Esophagus squamous epithelium (tissue), 5 donors: ENCODE results near the gene SLC2A6. TPM values are rescaled to one million over a fixed set of nuclear protein-coding genes. Genes with fewer than 3 reads are reported as not detected.

Experiments used
- DNase-seq: peaks from one replicate; lab custom pipeline; 2025; lab: John Stamatoyannopoulos, UW
- H3K27ac ChIP-seq, 4 donors: fragments of 200-600 bp; sonication (generic); one replicate each; pipeline ENCODE4 v1.5.1; 2016 to 2019; ENCODE audit warnings: mild to moderate bottlenecking in 1 of 4
- H3K27me3 ChIP-seq, 4 donors: fragments of 200-600 bp; sonication (generic); 1 replicate in 3 of 4; 2 replicates in 1 of 4; pipeline versions ENCODE4 v1.5.1 to v1.6.0; 2017 to 2021; ENCODE audit warnings: antibody characterized with exemption in 1 of 4
- H3K36me3 ChIP-seq, 3 donors: fragments of 200-600 bp; sonication (generic); one replicate each; pipeline ENCODE4 v1.5.1; 2016 to 2019
- H3K4me1 ChIP-seq, 3 donors: fragments of 200-600 bp; sonication (generic); one replicate each; pipeline ENCODE4 v1.5.1; 2017 to 2019
- H3K4me3 ChIP-seq, 4 donors: fragments of 200-600 bp; sonication (generic); 1 replicate in 3 of 4; 2 replicates in 1 of 4; pipeline ENCODE4 v1.5.1; 2016 to 2019; ENCODE audit warnings: mild to moderate bottlenecking in 2 of 4, moderate library complexity in 1 of 4
- H3K9me3 ChIP-seq, 3 donors: fragments of 200-600 bp; sonication (generic); one replicate each; pipeline ENCODE4 v1.5.1; 2016 to 2019
- POLR2A ChIP-seq, 4 donors: fragments of 450-650 bp; IDR thresholded peaks; one replicate each; pipeline ENCODE4 v1.6.1; 2017; ENCODE audit warnings: antibody characterized with exemption in 4 of 4, mild to moderate bottlenecking in 4 of 4, moderate library complexity in 3 of 4
- WGBS, 2 donors: methylation state at CpG; one replicate each; pipeline ENCODE4 v1.1.5; 2018; 5-methylcytosine and 5-hydroxymethylcytosine counted together
- intact Hi-C: fragments of 100-400 bp; cut with DNase I; formaldehyde crosslinking; loops from one replicate; pipeline ENCODE4 v1.15.0; 2022
- total RNA-seq, 4 donors: library from RNA; depleted of rRNA; stranded (reverse); fragments of >200 nt; gene quantifications; one replicate each; pipeline ENCODE4 v1.1.0, GENCODE V29; 2016
- TF ChIP-seq, protein P1 (sequence below), 6 experiments: fragments of 450-650 bp in 4 of 6; fragments of 200-600 bp in 2 of 6; sonication (generic) in 2 of 6; IDR thresholded peaks; one replicate each; pipeline ENCODE4 v1.5.1; 2016 to 2019; ENCODE audit warnings: antibody characterized with exemption in 6 of 6, mild to moderate bottlenecking in 4 of 6, moderate library complexity in 4 of 6
- donor health status: DM: yes; HTN: yes; CAD: no.

Gene SLC2A6
- total RNA-seq, 4 donors from 2014 or later: 0.42 to 1.1 (median 0.85) TPM

- peaks cover 6 to 31% (median 21%) of the 10 kb centered on the region in 3 donors for H3K4me1 ChIP-seq
- intact Hi-C loops: loop anchor here (10.0 kb wide), 1 partner anchor 46 kb away; the partner anchor contains the start of gene REXO4
- no peak for TF ChIP-seq POLR2A (IDR thresholded peaks at IDR 0.05)
- TF ChIP-seq, protein P1, sequence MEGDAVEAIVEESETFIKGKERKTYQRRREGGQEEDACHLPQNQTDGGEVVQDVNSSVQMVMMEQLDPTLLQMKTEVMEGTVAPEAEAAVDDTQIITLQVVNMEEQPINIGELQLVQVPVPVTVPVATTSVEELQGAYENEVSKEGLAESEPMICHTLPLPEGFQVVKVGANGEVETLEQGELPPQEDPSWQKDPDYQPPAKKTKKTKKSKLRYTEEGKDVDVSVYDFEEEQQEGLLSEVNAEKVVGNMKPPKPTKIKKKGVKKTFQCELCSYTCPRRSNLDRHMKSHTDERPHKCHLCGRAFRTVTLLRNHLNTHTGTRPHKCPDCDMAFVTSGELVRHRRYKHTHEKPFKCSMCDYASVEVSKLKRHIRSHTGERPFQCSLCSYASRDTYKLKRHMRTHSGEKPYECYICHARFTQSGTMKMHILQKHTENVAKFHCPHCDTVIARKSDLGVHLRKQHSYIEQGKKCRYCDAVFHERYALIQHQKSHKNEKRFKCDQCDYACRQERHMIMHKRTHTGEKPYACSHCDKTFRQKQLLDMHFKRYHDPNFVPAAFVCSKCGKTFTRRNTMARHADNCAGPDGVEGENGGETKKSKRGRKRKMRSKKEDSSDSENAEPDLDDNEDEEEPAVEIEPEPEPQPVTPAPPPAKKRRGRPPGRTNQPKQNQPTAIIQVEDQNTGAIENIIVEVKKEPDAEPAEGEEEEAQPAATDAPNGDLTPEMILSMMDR (IDR thresholded peaks at IDR 0.05): no peak
- H3K27me3 ChIP-seq: no peaks in the 10 kb centered on the region
- H3K4me3 ChIP-seq: peak overlapping the region; percentile 60 to 90 (median 74)
- WGBS, 2 donors: 15 to 41% methylated on average over 6 to 8 of the region's 30 CpGs
- no peak for DNase-seq
- no peaks in the 10 kb centered on the region for H3K9me3 ChIP-seq
- peaks cover 0 to 13% (median 0%) of the 10 kb centered on the region in 3 donors for H3K36me3 ChIP-seq
- peak overlapping the region; percentile 87 to 96 (median 91) for H3K27ac ChIP-seq
These were observed 18.3 kb downstream of the SLC2A6 start for GRCh38 chr9:133460405-133461175.

GRCh38 chr9:133459476-133460404 lies 19.2 kb downstream of the SLC2A6 start, which contains the start of gene CACFD1:
Gene CACFD1, plus strand, starts transcription at chr9:133459978. Its CDS starts 89 bp downstream, at chr9:133460067.
- H3K4me1 ChIP-seq: peaks cover 6 to 31% (median 21%) of the 10 kb centered on the region in 3 donors
- peak in 3 of 4 donors; percentile 65 to 75 (median 70) for TF ChIP-seq POLR2A (IDR thresholded peaks at IDR 0.05)
- TF ChIP-seq, protein P1 (IDR thresholded peaks at IDR 0.05): peak in 1 of 6 experiments; percentile 4
- H3K4me3 ChIP-seq: peak within 1 kb of the TSS; percentile 60 to 90 (median 74)
- H3K9me3 ChIP-seq: no peaks in the 10 kb centered on the region
- peak; percentile 93 for DNase-seq
- peak within 1 kb of the TSS; percentile 87 to 96 (median 91) for H3K27ac ChIP-seq
- no peaks in the 10 kb centered on the region for H3K27me3 ChIP-seq
- WGBS, 2 donors: 0% methylated on average over 9 of the region's 86 CpGs; no CpG with 5 or more reads in 1 of the 2 donors
- intact Hi-C loops: loop anchor here (10.0 kb wide), 1 partner anchor 45 kb away; the partner anchor contains the start of gene REXO4
- peaks cover 0 to 4% (median 0%) of the 10 kb centered on the region in 3 donors for H3K36me3 ChIP-seq

DNA sequence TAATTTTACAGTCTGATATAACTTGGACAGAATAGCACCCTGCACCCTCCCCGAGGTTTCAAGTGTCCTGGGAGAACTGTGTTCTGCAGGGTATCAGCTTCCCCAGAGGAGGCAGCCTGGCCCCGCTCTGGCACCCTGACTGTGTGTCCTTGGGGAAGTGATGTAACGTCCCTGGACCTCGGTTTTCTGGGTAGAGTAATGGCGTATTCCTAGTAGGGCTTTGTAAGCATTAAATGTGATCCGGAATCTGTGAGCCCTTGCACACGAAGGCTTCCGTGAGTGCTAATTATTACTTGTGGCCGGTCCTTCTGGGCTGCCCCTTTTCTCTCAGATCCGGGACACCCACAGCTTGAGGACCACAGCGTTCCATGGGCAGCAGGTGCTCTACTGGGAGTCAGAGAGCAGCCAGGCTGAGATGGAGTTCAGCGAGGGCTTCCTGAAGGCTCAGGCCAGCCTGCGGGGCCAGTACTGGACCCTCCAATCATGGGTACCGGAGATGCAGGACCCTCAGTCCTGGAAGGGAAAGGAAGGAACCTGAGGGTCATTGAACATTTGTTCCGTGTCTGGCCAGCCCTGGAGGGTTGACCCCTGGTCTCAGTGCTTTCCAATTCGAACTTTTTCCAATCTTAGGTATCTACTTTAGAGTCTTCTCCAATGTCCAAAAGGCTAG lies 20.1 kb downstream of the SLC2A6 start:
- WGBS, 2 donors: 49 to 70% methylated on average over 9 to 14 of the region's 16 CpGs
- Histone ChIP-seq H3K4me1 (peaks cover 6 to 31% (median 21%) of the 10 kb centered on the region in 3 donors), H3K4me3 (peak overlapping the region in 3 of 4 donors; percentile 60 to 90 (median 84)), H3K27me3 (no peaks in the 10 kb centered on the region), H3K9me3 (no peaks in the 10 kb centered on the region), H3K27ac (peak overlapping the region; percentile 87 to 96 (median 91)), H3K36me3 (no peaks in the 10 kb centered on the region)
- TF ChIP-seq, protein P1 (IDR thresholded peaks at IDR 0.05): no peak
- no peak for TF ChIP-seq POLR2A (IDR thresholded peaks at IDR 0.05)
- intact Hi-C loops: no loop called here
- DNase-seq: no peak

GRCh38 chr9:133457748-133458147 lies 21.2 kb downstream of the SLC2A6 start:
- no peak overlapping the region for H3K4me3 ChIP-seq
- DNase-seq: no peak
- no peaks in the 10 kb centered on the region for H3K9me3 ChIP-seq
- no peak overlapping the region for H3K27ac ChIP-seq
- TF ChIP-seq POLR2A (IDR thresholded peaks at IDR 0.05): no peak
- TF ChIP-seq, protein P1 (IDR thresholded peaks at IDR 0.05): no peak
- 91 to 100% methylated on average over 1 to 6 of the region's 11 CpGs for WGBS, 2 donors
- peaks cover 6 to 31% (median 21%) of the 10 kb centered on the region in 3 donors for H3K4me1 ChIP-seq
- H3K27me3 ChIP-seq: no peaks in the 10 kb centered on the region
- intact Hi-C loops: no loop called here
- H3K36me3 ChIP-seq: no peaks in the 10 kb centered on the region
